NCI-H2029 (cell line): ENCODE measurements around the gene NHSL2.
"Not testable (repeated sequence)": the region's sequence is repeated elsewhere in the genome, so short reads cannot be mapped to it uniquely, and the experiment has no call there.

ENCODE experiments used
- DNase-seq: peaks from one replicate; lab custom pipeline; 2025; lab: John Stamatoyannopoulos, UW

The NHSL2 gene

GRCh38 chrX:72131317-72132294, 221.0 kb downstream of the NHSL2 start, which contains the start of gene RTL5:
TSS of gene RTL5 (minus strand) at chrX:72131915.
- DNase-seq: peak; percentile 65

GRCh38 chrX:72132456-72132855, 221.8 kb downstream of the NHSL2 start:
- DNase-seq: no peak

DNA sequence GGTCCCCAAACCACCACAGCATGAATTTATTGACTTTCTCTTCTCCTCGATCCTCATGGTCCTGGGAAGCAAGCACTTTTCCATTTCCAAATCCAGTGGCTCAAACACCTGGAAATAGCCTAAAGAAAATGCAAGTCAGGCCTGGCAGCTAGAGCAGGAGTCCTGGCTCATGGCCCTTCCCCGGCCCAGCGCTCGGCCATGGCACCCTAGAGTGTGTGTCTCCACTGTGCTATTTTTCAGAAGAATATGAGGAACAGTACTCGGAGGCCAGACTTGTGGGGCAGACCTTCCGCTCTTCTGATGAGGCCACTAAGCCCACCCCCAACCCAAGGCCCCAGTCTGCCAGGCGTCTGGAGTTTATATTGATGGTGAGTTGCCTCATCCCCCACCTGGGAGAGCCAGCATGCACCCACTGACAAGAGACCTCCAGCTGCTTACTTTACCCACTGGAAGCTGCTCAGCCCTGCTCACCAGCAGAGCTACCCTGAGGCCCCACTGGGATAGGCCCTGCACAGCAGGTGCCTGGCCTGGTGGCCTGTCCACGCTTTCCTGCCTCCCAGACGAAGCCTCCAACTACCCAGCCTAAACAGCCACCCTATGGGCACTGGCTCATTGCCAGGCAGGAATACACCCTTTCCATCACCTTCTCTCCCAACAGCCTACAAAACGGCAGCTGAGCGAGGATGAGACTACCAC, 223.4 kb downstream of the NHSL2 start:
- DNase-seq: no peak

GRCh38 chrX:72137846-72138495, 227.3 kb downstream of the NHSL2 start:
- DNase-seq: no peak

DNA sequence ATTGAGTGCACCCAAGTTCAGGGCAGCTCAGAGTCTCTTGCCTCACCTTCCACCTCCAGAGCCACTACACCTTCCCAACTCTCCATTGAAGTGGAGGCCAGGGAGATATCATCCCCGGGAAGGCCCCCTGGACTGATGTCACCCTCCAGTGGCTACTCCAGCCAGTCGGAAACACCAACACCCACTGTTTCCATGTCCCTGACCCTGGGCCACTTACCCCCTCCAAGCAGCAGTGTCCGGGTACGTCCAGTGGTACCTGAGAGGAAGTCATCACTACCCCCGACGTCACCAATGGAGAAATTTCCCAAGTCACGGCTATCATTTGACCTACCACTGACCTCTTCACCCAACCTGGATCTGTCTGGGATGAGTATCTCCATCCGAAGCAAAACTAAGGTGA, 228.9 kb downstream of the NHSL2 start:
- DNase-seq: no peak

- DNase-seq: no peak
These were observed 230.8 kb downstream of the NHSL2 start for GRCh38 chrX:72141372-72142004.

DNA sequence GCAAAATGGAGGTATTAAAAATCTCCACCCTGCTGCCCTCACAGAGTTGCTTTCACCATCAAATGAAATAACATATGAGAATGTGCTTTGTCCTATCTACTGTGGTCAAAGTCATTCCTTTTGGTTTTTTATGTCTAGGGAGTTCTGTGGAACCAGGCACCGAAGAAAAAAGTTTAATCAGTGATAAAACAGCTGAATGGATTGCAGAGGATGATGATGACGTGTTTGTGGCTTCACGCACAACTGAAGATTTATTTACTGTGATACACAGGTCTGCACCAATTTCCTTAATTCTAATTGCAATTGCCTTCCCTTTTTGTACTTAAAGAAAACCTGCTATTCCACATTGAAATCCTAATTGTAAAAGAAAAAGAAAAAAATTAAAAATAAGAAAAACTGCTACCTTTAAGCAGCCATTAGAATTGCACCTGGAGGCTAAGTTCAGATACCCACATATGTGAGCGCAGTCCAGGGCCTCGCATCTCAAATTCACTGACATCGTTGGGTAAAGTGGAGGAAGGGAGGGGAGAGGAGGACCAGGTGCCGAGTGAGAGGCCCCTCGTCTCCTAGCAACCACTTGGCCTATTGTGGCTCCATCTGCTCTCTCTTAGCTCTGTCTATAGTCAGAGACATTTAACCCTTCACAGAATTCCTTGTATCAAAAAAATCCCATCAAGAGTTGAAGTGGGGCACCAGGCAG, 231.6 kb downstream of the NHSL2 start:
- DNase-seq: peak; percentile 62

DNA sequence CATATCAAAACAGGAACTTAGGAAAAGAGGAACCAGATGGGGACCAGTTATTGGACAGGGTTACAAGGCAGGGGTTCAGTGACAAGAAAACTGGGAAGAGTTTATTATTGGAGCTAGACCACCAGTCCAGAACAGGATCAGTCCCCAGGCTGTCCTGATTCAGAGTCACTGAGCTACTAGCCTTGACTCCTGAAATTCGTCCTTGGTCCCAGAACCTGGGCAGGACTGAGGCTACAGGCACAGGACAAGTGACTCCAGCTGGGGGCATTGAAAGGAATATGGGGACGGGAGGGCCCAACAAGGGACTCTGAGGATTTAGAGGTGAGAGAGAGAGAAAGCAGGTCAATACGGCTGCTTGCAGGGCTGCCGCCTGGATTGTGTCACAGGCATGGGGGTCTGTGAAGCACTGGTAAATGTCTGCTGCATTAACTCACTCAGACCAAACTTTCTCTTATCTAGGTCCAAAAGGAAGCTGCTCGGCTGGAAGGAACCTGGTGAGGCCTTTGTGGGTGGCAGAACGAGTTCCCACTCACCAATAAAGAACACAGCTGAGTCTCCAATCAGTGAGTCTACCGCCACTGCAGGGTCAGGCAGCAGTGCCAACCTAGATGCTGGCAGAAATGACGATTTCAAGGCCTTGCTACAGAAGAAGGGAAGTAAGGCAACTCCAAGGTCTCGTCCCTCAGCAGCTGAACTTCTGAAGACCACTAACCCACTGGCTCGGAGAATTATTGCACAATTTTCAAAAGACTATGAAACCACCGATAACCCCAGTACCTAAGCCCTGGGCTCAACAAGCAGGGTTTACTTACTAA, 232.4 kb downstream of the NHSL2 start:
- no peak for DNase-seq

- DNase-seq: no peak
These were observed 232.9 kb downstream of the NHSL2 start for GRCh38 chrX:72143609-72143907.

DNA sequence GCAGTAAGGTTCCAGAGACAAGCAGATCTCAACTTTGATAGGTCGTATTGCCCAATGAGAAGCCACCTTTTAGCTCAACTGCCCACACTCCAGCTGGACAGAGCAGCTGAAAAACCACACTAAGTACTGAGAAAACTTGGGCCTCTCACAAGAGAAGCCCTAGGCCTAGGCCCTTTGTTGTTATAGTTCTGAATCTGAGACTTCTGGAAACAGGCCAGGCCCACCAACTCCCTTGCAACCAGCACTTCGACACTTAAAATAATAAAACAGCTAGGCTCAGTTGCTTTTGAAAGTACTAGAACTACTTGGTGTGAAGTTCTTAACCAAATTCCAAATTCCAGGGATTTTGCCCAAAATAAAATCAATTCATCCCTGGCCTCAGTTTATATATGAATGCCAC, 234.5 kb downstream of the NHSL2 start:
- DNase-seq: no peak

- no peak for DNase-seq
These were observed 235.9 kb downstream of the NHSL2 start for GRCh38 chrX:72146527-72146926.

- no peak for DNase-seq
These were observed 248.1 kb downstream of the NHSL2 start for GRCh38 chrX:72158773-72159172.

DNA sequence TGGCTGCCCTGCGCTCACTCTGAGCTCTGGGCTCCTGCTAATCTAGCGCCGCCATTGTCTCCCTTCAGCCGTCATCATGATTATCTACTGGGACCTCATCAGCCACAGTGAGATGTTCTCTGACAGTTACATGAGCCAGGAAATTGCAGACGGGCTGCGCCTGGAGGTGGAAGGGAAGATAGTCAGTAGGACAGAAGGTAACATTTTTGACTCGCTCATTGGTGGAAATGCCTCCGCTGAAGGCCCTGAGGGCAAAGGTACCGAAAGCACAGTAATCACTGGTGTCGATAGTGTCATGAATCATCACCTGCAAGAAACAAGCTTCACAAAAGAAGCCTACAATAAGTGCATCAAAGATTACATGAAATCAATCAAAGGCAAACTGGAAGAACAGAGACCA, 249.1 kb downstream of the NHSL2 start:
- DNase-seq: no peak

DNA sequence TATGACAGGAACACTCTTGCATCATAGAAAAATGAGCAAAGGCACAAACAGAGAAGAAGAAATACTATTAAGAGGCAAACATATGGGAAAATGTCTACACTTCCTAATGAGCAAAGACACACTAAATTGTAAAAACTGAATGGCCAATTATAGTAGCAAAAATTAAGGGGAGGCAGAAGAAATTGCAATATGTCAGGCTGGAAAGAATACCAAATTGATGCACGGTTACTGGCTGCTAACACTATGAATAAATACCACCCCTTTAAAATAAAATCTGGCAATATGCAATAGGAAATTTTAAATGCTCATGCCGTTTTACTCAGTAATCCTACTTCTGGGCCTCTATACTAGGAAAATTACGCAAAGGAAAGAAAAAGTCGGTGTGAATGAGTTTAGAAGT, 254.9 kb downstream of the NHSL2 start:
- DNase-seq: no peak

DNA sequence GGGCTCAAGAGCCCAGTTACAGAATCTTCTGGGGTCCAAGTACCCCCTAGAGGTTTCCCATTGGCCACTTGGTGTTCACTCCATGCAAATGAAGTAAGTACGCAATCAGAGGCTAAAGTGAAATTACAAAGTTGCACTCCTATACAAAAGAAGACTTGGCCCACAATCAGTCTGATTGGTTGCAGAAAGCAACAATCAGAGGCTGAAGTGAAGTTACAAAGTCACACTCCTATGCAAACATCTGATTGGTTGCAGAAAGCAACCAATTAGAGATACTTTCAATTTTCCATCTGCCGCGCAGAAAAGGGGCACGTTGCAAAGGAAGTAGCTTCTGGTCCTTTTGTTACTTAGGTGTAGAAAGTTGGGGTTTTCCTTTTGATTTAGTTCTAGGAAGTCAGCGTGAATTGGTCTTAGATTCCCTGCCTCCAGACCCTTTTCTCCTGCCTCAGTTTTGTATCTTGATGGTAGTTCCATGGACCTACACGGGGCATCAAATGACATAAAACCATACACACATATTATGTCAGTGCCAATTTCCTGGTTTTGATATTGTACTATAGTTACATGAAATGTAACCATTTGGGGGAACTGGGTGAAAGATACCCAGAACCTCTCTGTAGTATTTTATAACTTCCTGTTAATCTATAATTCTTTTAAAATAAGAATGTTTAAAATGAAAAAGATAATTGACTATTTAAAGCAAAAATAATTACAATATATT, 258.5 kb downstream of the NHSL2 start:
- DNase-seq: peak; percentile 8

DNA sequence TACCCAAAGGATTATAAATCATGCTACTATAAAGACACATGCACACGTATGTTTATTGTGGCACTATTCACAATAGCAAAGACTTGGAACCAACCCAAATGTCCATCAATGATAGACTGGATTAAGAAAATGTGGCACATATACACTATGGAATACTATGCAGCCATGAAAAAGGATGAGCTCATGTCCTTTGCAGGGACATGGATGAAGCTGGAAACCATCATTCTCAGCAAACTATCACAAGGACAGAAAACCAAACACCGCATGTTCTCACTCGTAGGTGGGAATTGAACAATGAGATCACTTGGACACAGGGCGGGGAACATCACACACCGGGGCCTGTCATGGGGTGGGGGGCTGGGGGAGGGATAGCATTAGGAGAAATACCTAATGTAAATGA, 265.6 kb downstream of the NHSL2 start:
- not testable (repeated sequence) for DNase-seq

GRCh38 chrX:72176981-72177380, 266.3 kb downstream of the NHSL2 start:
- no peak for DNase-seq

DNA sequence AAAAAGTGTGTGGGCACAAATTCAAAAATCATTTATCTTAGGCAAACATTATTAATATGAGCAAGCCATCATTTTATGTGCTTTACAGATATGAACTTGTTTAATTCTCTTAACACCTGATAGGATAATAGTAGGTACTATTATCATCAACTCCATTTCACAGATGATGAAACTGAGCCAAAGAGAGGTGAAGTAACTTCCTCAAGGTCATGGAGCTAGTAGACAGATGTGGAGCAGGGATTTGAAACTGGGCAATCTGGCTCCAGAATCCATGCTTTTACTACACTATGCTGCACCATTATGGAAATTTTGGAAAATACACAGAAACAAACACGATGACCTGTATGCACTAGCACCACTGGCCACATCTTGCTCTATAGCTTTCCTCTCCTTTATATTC, 269.9 kb downstream of the NHSL2 start:
- no peak for DNase-seq

DNA sequence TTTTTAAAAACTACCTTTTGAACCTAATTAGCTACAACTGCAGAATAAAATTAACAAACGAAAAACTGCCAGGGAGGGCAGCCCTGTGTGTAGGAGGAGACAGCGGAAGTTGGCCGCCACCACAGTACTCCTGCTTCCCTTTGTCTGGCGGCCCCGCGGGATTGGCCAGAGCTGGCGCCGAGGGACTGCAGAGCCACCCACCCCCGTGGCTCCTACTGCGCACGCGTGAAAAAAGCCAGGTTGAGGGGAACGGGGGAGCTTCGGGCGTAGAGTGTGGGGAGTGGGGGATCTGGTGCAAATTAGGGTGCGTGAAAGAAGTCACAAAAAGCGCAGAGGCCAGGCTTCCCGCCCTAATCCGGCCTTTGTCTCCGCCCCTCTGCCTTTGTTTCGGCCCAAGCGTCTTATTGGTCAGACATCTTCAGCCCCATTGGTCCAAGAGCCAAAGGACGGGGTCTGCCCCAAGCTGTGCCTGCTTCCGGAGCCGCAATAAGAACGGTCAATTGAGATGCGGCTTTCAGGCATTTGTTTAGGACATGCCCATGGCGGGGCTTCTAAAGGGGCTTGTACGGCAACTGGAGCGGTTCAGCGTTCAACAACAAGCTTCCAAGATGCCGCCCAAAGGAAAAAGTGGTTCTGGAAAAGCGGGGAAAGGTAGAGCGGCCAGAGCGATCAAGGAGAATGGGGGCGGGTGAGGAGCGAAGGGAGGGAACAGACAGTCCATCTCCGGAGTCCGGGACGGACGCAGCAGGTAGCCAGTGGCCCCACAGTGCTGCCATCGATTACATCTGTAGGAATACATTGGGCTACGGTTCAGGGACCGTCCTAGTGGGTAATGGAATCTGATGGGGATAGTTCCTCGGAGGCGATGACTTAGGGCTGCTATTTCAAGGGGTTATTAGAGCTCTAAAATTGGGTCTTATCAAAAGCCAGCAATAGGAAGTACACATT, 270.8 kb downstream of the NHSL2 start, which contains the start of gene PIN4:
Gene PIN4 (plus strand): TSS at position 580 of the 948 bp plus-strand sequence. CDS start 29 bp downstream, at position 609.
- DNase-seq: peak; percentile 94
